H1 (cell line): Measurements from ENCODE around the gene ARID4B. TPM values are rescaled to one million over a fixed set of nuclear protein-coding genes. Genes with fewer than 3 reads are reported as not detected.

Source experiments
- CEBPB ChIP-seq: IDR thresholded peaks from 2 replicates; pipeline ENCODE4 v1.6.1; 2012; ENCODE audit warnings: low read depth, low read length
- CHD7 ChIP-seq: fragments of 300-600 bp; sonication (generic); IDR thresholded peaks from 2 replicates; pipeline ENCODE4 v1.7.1; 2012; ENCODE audit warnings: low read length, moderate library complexity, mild to moderate bottlenecking, inconsistent platforms; ENCODE audit not compliant: insufficient replicate concordance
- EP300 ChIP-seq, 2 experiments: IDR thresholded peaks; 1 replicate in 1 of 2; 2 replicates in 1 of 2; pipeline ENCODE4 v1.6.1; 2011 to 2012; ENCODE audit warnings: low read depth in 2 of 2, low read length in 2 of 2, mild to moderate bottlenecking in 2 of 2, borderline replicate concordance in 1 of 2, inconsistent platforms in 1 of 2, moderate library complexity in 1 of 2
- POU5F1 ChIP-seq: IDR thresholded peaks from 2 replicates; pipeline ENCODE4 v1.6.1; 2011; ENCODE audit warnings: low read depth, mild to moderate bottlenecking, low read length, moderate library complexity
- RBBP5 ChIP-seq: IDR thresholded peaks from 2 replicates; pipeline ENCODE4 v1.7.1; 2012; ENCODE audit warnings: low read depth, mild to moderate bottlenecking, inconsistent platforms, low read length, moderate library complexity, borderline replicate concordance
- polyA plus RNA-seq, 7 experiments: library from polyadenylated mRNA; depleted of rRNA in 3 of 7; stranded (reverse) in 5 of 7; unstranded in 2 of 7; fragments of >200 nt in 5 of 7; fragments of 200-250 nt in 2 of 7; gene quantifications; 1 replicate in 5 of 7; 2 replicates in 1 of 7; 4 replicates in 1 of 7; pipeline versions ENCODE4 v1.2.1 to v1.2.3, GENCODE V29; 2011 to 2013; ENCODE audit warnings: missing spikeins in 2 of 7, mixed read lengths in 2 of 7
- total RNA-seq: library from RNA; stranded (reverse); fragmentation: NEBNext Ultra II Directional; extraction: Animal tissue kit (Norgen Biotek cat#: 25700); gene quantifications from 2 replicates; pipeline ENCODE4 v1.2.1, GENCODE V29; 2021

Gene ARID4B
- total and polyA plus RNA-seq, 2 of the 8 experiments (the other 6 are each of a cell fraction or from before 2014, with no cell fraction given) = 5.1 to 28.8 TPM

- TF ChIP-seq EP300 (IDR thresholded peaks at IDR 0.05; ENCODE audit: borderline replicate concordance in 1 of 2, low read depth in 2 of 2, low read length in 2 of 2) (no peak), CEBPB (no peak), CHD7 (no peak), RBBP5 (no peak), POU5F1 (no peak)
Measured at GRCh38 chr1:235268379-235269125, 59.4 kb downstream of the ARID4B start (continued).
